GM04503 (cell line): ENCODE results near the gene LENG9.
"Not testable (repeated sequence)": the region's sequence is repeated elsewhere in the genome, so short reads cannot be mapped to it uniquely, and the experiment has no call there.

Experiments
- DNase-seq: peaks from one replicate; pipeline ENCODE4 v3.0.0-alpha.2; 2012; ENCODE audit warnings: low read depth

Gene LENG9

GRCh38 chr19:54463531-54464043, at the start of gene LENG9:
TSS of gene LENG9 (minus strand) at chr19:54463778. CDS start at chr19:54463526, 252 bp downstream.
- peak; percentile 78 for DNase-seq

GRCh38 chr19:54509200-54509940, 45.8 kb upstream of the LENG9 start:
- DNase-seq = not testable (repeated sequence)

- DNase-seq = not testable (repeated sequence)
Measured at GRCh38 chr19:54508487-54508886, 44.9 kb upstream of the LENG9 start.

- no peak for DNase-seq
Measured at GRCh38 chr19:54507824-54508223, 44.2 kb upstream of the LENG9 start.

- DNase-seq = not testable (repeated sequence)
Measured at GRCh38 chr19:54507038-54507717, 43.6 kb upstream of the LENG9 start.

- no peak for DNase-seq
Measured at GRCh38 chr19:54506079-54506478, 42.5 kb upstream of the LENG9 start.

GRCh38 chr19:54505542-54505941, 42.0 kb upstream of the LENG9 start:
- not testable (repeated sequence) for DNase-seq

- no peak for DNase-seq
Measured at GRCh38 chr19:54502518-54503048, 39.0 kb upstream of the LENG9 start, which contains the start of gene LAIR2. TSS of gene LAIR2 (plus strand) at chr19:54502831. CDS start at chr19:54502919, 88 bp downstream.

GRCh38 chr19:54498451-54498772, 34.8 kb upstream of the LENG9 start:
- not testable (repeated sequence) for DNase-seq

GRCh38 chr19:54497747-54498450, 34.3 kb upstream of the LENG9 start:
- not testable (repeated sequence) for DNase-seq

- DNase-seq = not testable (repeated sequence)
Measured at GRCh38 chr19:54495284-54495683, 31.7 kb upstream of the LENG9 start.

- no peak for DNase-seq
Measured at GRCh38 chr19:54493967-54494585, 30.5 kb upstream of the LENG9 start.

GRCh38 chr19:54493056-54493455, 29.5 kb upstream of the LENG9 start:
- DNase-seq = not testable (repeated sequence)

- no peak for DNase-seq
Measured at GRCh38 chr19:54492568-54492967, 29.0 kb upstream of the LENG9 start.

- no peak for DNase-seq
Measured at GRCh38 chr19:54489766-54490165, 26.2 kb upstream of the LENG9 start.

GRCh38 chr19:54489341-54489740, 25.8 kb upstream of the LENG9 start:
- no peak for DNase-seq

- DNase-seq = no peak
Measured at GRCh38 chr19:54485851-54486250, 22.3 kb upstream of the LENG9 start.

- no peak for DNase-seq
Measured at GRCh38 chr19:54484451-54484850, 20.9 kb upstream of the LENG9 start.

GRCh38 chr19:54482889-54483288, 19.3 kb upstream of the LENG9 start:
- no peak for DNase-seq

GRCh38 chr19:54481326-54481930, 17.9 kb upstream of the LENG9 start:
- DNase-seq = no peak

GRCh38 chr19:54480051-54480450, 16.5 kb upstream of the LENG9 start:
- DNase-seq = no peak
